A673 (cell line): ENCODE measurements around the gene DNAJC16.

Source experiments
- CTCF ChIP-seq: fragments of 300-800, 200-600 bp; sonication (generic); conservative IDR thresholded peaks from 2 replicates; pipeline ENCODE4 v1.5.1; 2017; ENCODE audit warnings: low read depth, mild to moderate bottlenecking, antibody characterized with exemption, low read length, moderate library complexity, mixed read lengths
- EZH2 ChIP-seq: fragments of 200-600 bp; sonication (generic); IDR thresholded peaks from 2 replicates; pipeline ENCODE4 v1.6.1; 2017; ENCODE audit warnings: borderline replicate concordance, low read depth, mild to moderate bottlenecking, mixed read lengths, antibody characterized with exemption, low read length; ENCODE audit not compliant: poor library complexity, severe bottlenecking

DNA sequence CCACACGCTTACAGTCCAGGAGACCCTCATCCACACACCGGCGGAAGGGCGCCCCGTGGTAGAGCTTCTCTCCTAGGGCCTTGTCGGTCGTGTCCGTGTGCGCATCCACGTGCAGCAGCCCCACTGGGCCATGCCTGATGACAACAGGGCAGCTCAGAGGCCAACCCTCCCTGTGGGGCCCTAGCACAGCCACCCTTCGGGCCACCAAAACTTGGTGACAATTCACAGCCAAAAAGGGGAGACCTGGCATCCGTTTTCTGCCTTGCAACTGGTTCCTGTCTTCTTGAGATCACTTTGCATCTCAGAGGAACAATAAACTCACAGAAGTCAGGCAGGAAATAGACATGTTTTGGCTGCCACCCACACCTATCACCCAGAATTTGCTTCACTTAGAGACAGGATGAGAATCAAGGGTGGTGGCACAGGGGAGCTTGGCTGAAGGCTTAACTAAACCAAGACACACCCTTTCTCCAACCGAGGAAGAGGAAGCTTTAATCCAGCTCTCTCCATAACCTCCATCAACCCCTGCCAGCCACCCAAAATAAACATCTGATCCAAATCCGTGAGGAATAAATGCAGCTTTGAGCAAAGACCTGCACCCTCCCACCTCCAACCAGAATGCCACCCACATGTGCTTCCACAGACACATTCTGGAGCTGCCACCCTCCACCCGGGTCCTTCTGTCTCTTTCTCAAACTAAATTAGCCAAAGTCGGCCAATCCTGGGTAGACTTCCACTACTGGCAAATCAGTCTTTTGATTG lies 52.5 kb downstream of the DNAJC16 start:
- no peak for TF ChIP-seq CTCF
- TF ChIP-seq EZH2 = no peak
